GM18951 (cell line): ENCODE measurements around the gene PIGL.

ENCODE experiments used
- POLR2A ChIP-seq: IDR thresholded peaks from 4 replicates; pipeline ENCODE4 v1.6.1; 2011; ENCODE audit warnings: mild to moderate bottlenecking; ENCODE audit not compliant: insufficient read length, insufficient read depth; ENCODE audit errors: extremely low read depth
- in situ Hi-C: fragments of 300-500 bp; cut with MboI; formaldehyde crosslinking; loops from one replicate; pipeline ENCODE4 v1.12.0; 2022; ENCODE audit warnings: low sequenced_read_pairs, mixed read lengths, inconsistent platforms; ENCODE audit not compliant: unreplicated experiment

The PIGL gene

DNA sequence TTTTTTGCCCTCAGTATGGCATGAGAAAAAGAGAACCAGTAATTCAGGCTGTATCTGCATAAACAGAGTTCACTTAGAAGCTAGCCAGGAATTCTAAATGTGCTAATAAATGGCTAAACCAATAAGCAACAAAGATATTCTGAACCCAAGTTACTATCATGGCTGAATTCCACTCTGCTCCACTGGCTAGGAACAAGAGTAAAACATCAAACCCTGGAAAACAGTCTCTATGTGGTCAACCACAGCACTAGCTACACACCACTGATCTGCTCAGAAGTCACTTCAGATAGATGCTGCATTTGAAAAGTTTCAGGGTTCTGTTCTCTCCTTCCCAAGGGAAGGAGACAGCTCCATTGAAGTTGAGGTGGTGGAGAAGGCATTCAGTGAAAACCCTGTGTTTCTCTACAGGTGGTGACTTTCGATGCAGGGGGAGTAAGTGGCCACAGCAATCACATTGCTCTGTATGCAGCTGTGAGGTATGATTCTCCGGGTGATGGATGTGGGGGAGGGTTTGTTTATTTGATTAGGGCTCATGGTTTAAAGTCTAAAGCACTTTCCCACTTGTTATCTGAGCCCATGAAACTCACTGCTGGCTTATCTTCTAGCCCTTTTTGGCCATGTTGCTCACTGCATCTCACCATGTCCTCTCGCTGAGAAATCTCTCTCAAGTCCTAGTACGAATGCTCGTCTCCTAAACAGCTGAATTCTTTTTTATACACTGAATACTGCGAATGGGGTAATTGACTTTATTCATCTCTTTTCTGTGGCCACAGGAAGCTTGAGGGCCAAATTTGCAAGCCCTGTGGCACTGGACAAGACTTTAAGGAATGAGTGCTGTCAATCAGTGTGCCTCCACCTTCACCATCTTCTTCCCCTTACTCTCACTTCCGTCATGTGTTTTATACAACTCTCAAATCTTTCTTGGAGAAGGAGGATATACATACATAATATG lies 96.4 kb downstream of the PIGL start:
- in situ Hi-C loops: no loop called here
- no peak for TF ChIP-seq POLR2A

DNA sequence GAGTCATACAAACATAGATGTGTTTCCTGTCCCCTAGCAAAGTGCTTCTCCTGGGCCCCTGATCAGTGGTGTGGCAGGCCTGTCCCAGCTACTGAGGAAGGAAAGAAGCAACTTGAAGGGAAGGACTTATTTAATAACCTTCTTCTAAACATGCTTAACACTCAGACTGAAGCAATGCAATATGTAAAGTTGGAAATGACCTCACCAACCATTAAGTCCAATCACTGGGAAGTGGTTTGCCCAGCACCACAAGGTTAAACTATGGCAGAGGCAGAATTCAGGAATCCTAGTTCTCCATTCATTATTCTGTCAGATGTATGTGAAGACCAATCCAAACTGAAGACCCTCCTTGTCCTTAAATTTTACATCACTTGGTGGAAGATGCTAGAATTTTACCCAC lies 97.2 kb downstream of the PIGL start:
- in situ Hi-C loops: no loop called here
- TF ChIP-seq POLR2A: no peak

DNA sequence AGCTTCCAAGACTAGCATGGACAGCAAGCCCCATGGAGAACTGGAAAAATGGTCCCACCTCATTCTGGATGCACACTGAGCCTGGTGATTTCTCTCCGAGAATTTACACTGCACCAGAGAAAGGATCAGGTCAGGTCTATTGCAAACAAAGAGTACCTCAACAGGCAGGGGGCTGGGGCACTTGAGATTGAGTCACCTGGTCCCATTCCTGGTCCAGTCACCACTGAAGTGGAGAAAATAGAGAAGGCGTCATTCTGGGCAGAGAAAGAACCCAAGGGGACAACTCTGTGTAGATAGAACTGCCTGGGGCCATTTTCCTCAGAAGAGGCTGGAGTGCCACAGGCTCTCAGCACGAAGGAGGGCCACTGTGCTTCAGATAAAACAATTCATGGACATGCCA lies 97.8 kb downstream of the PIGL start:
- in situ Hi-C loops: no loop called here

DNA sequence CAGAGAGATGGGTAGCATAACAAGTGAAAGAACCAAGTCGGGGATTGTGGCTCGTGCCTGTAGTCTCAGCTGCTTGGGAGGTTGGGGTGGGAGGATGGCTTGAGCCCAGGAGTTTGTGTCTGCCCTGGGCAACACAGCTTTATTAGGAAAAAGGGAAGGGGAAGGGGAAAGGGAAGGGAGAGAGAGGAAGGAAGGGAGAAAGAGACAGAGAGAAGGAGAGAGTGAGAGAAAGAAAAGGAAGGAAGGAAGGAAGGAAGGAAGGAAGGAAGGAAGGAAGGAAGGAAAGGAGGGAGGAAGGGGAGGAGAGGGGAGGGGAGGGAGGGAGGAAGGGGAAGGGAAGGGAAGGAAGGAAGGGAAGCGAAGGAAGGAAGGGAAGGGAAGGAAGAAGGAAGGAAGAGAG lies 103.0 kb downstream of the PIGL start:
- in situ Hi-C loops: no loop called here
- TF ChIP-seq POLR2A: no peak

More for the DNA sequence above, 97.8 kb downstream of the PIGL start:
- no peak for TF ChIP-seq POLR2A

DNA sequence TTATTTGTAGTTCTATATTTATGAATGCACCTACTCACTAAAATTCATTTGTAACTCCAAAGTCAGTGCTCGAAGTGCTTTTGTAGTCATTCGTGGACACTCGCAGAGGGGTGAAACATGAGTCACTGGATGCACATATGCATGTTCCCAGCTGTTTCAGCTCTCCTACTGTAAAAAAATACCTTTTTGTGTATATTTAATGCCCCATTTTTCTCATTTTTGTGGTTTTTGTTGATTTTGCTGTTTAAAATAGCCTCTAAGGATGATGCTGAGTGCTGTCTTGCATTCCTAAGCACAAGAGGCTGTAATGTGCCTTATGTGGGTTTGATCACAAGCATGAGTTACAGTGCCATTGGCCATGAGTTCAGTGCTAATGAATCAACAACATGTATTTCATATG lies 105.6 kb downstream of the PIGL start:
- TF ChIP-seq POLR2A: no peak
- in situ Hi-C loops: no loop called here

DNA sequence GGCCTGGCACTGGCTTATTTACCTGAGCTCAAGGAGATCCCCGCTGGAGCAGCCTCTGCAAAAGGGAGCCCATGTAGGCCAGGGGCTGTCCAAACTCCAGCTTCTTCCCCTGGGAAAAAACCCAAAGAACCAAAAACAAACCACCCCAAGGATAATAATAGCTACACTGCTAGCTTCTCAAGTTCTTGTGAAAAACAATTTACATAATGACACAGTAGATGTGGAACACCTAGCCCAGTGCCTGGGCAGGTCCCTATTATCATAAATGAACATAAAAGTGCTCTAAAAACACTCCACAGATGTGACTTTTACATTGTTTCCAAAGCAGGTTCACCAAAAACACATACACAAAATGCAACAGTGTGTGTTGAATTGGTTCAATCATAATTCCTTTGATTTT lies 109.0 kb downstream of the PIGL start:
- TF ChIP-seq POLR2A: no peak
- in situ Hi-C loops: no loop called here

DNA sequence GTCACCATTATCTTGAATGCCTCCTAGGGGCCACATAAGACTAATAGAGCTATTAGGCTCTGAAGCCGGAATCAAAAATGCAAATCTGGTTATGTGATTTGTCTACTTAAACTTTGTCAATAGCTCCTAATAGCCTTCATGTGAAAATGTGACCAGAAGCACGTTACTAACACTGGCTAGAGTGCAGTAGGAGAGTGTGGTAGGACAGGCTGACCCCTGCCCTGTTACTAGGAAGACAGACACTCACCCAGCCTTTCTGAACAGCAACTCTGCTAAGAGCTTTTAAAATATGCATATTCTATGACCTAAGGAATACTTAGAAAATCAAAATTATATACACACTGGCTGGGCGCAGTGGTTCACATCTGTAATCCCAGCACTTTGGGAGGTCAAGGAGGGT lies 110.0 kb downstream of the PIGL start:
- in situ Hi-C loops: no loop called here
- no peak for TF ChIP-seq POLR2A

DNA sequence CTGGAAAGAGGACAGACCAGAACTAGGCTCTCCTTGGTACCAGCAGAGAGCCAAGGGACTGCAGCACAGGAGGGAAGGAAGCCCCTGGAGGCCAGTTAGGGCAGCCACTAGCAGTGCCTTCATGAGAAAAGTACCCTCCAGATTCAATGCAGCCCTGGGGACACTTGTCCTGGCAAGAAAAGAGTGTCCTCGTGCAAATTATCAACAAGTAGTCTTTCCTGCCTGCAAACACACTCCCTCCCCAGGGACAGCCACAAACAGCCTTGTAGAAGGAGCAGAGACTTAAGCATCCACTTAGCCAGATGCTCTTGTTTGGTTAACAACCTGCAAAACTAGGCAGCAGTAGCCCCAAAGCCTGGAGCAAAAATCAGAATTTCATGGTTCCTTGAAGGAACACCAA lies 112.0 kb downstream of the PIGL start:
- TF ChIP-seq POLR2A: no peak
- in situ Hi-C loops: no loop called here

DNA sequence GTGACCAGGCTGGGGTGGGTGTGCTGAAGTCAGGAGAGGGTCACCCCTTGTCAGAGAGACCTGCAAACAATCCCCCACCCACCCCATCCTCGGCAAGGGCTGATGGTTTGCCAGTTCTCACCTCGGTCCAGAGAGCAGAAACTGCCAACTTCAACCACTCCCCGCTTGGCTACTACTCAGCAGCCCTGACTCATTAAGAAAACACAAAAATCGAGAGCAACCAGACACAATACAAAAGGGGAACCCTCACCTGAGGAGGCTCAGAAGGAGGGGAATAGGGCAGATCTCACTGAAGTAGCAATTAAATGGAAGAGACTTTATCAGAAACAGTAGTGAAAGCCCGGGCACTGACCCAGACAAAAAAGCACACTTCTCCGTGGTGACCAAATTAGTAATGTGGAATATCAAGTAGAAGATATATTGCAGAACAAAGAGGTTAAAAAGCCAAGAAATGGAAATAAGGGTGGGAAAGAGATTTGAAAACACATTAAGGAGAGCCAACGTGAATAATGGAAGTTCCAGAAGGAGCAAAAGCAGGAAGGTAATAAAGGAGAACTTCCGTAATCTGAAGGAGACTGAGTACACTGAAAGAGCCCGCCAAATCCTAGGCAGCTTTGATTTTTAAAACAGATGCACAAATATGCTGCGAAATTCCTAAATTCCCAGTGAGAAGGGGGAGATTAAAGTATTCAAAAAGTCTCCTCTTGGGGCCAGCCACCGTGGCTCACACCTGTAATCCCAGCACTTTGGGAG lies 112.7 kb downstream of the PIGL start:
- no peak for TF ChIP-seq POLR2A
- in situ Hi-C loops: no loop called here

DNA sequence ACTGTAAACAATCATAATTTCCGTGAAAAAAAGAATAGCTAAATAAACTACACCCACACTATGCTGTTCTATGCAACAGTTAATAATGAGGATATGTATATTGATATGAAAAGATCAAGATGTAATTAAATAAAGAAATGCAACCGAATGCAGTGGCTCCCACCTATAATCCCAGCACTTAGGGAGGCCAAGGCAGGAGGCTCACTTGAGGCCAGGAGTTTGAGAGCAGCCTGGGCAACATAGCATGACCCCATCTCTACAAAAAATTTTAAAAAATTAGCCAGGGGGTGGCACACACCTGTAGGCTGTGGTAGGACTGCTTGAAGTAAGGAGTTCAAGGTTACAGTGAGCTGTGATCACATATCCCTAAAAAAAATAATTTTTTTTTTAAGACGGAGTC lies 121.4 kb downstream of the PIGL start:
- TF ChIP-seq POLR2A: no peak
- in situ Hi-C loops: no loop called here

DNA sequence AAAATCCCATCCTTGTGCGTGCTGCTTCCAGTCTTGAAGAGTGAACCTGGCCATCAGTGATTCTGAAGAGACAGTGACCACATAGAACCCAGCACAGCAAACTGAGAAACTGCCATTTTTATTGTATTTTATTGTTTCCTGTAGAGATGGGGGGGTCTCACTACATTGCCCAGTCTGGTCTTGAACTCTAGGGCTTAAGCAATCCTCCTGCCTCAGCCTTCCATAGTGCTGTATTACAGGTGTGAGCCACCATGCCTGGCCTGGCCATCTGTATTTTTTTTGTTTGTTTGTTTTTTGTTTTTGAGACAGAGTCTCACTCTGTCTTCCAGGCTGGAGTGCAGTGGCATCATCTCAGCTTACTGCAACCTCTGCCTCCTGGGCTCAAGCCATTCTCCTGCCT lies 122.4 kb downstream of the PIGL start:
- in situ Hi-C loops: no loop called here
- TF ChIP-seq POLR2A: no peak

DNA sequence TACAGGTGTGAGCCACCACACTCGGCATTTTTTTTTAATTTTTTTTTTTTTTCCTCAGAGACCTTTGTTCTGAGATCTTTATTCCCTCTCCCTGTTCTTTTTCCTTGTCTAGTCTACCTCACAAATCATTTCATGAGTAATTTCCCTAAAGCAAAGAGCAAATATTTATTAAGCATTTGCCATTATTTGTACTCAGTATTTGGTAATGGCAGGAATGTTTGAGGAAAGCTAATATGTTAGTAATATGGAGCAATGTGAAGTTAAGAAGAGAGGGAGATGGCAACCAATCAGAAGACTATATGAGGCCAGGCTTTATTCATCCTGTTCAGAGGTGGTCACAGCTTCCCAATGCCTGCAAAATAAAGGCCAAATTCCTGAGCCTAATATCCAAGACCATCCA lies 122.9 kb downstream of the PIGL start:
- TF ChIP-seq POLR2A: no peak
- in situ Hi-C loops: no loop called here

DNA sequence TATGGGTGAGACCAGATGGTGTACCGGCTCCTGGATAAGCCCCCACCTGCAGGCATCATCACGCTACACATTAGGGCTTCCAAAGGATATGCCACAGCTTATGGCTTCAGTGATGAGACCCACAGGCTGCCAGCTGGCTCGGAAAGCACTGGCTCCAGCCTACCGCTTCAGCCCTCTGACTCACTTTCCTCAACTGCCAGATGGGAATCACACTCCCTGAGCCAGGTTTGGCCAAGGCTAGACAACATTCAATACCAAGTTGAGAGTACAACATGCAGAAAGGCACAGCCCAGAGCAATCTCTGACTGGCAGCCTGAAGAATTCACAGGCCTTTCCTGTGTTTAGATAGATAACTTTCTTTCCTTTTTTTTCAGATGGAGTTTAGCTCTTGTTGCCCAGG lies 126.0 kb downstream of the PIGL start:
- in situ Hi-C loops: no loop called here

DNA sequence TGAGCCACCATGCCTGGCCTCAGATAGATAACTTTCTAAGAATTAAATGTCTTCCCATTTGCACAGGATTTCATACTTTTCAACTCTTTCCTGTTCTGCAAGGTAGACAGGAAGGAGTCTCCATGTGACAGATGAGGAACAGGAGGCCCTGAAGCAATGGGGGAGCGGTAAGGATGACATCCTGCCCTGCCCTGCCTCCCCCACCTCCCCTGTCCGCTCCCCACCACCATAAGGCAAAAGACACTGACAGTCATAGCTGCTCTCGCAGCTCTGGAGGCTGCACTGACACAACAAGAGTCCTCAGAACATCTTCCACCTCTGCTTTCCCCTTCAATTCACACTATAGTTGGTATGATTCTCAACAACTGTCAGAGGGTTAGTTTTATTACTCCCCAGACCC lies 126.6 kb downstream of the PIGL start:
- in situ Hi-C loops: no loop called here
- TF ChIP-seq POLR2A: no peak

More for the DNA sequence above, 126.0 kb downstream of the PIGL start:
- TF ChIP-seq POLR2A: no peak
